BJ (cell line): Measurements from ENCODE around the gene ADNP2. TPM values are rescaled to one million over a fixed set of nuclear protein-coding genes. Genes with fewer than 3 reads are reported as not detected.

Experiments
- CTCF ChIA-PET: fragments of 350-600 bp; formaldehyde crosslinking; extraction: SDS; loops from one replicate; lab custom pipeline; 2021; ENCODE audit warnings: antibody characterized with exemption, inconsistent platforms; lab: Yijun Ruan, JAX
- POLR2A ChIA-PET: fragments of 300-600 bp; sonication (Branson Sonifier 250); formaldehyde crosslinking; extraction: SDS; loops from one replicate; lab custom pipeline; 2021; ENCODE audit warnings: antibody characterized with exemption; lab: Charles Lee
- DNase-seq: peaks from one replicate; pipeline ENCODE4 v3.0.0-alpha.2; 2011; ENCODE audit warnings: low read depth
- H3K27me3 ChIP-seq: 2 replicates; pipeline ENCODE4 v1.6.0; 2011; ENCODE audit warnings: low read length; ENCODE audit not compliant: control insufficient read depth, insufficient read depth
- H3K36me3 ChIP-seq: 2 replicates; pipeline ENCODE4 v1.5.1; 2011; ENCODE audit warnings: low read length; ENCODE audit not compliant: control insufficient read depth, insufficient read depth
- H3K4me3 ChIP-seq: 2 replicates; pipeline ENCODE4 v1.5.1; 2011; ENCODE audit warnings: low read depth, mild to moderate bottlenecking, control low read depth, low read length
- polyA plus RNA-seq: library from polyadenylated mRNA; depleted of rRNA; stranded (reverse); fragments of >200 nt; gene quantifications from 2 replicates; pipeline ENCODE4 v1.2.3, GENCODE V29; 2011
- TF ChIP-seq, protein P1 (sequence below): IDR thresholded peaks from 2 replicates; pipeline ENCODE4 v1.5.1; 2011; ENCODE audit warnings: low read depth, mild to moderate bottlenecking, control low read depth, inconsistent platforms, low read length, moderate library complexity; ENCODE audit not compliant: insufficient read depth

Gene ADNP2
- polyA plus RNA-seq, 1 experiment: 4.4 TPM

DNA sequence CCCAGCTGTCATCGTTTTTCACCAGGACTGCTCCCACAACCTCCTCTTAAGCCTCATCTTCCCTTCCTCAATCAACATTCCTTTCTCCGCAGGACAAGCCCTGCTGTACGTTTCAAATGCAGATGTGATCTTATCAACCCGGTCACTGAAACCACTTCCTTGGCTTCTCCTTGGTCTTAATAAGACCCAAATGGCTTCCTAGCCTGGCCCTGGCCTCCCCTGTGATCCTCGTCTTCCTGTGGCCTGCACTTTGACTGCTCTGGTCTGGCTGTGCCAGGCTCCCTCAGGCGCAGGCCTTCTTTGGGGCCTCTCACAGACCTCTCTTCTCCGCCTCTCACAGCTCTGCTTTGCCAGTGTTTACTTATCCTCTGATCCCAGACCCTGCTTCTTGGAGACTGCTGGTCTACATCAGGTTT lies 4.7 kb upstream of the ADNP2 start:
- no peak overlapping the region for H3K4me3 ChIP-seq
- no peaks in the 10 kb centered on the region for H3K36me3 ChIP-seq
- ChIA-PET CTCF (no interaction called here), POLR2A (no interaction called here)
- DNase-seq: no peak
- no peaks in the 10 kb centered on the region for H3K27me3 ChIP-seq
- TF ChIP-seq, protein P1, sequence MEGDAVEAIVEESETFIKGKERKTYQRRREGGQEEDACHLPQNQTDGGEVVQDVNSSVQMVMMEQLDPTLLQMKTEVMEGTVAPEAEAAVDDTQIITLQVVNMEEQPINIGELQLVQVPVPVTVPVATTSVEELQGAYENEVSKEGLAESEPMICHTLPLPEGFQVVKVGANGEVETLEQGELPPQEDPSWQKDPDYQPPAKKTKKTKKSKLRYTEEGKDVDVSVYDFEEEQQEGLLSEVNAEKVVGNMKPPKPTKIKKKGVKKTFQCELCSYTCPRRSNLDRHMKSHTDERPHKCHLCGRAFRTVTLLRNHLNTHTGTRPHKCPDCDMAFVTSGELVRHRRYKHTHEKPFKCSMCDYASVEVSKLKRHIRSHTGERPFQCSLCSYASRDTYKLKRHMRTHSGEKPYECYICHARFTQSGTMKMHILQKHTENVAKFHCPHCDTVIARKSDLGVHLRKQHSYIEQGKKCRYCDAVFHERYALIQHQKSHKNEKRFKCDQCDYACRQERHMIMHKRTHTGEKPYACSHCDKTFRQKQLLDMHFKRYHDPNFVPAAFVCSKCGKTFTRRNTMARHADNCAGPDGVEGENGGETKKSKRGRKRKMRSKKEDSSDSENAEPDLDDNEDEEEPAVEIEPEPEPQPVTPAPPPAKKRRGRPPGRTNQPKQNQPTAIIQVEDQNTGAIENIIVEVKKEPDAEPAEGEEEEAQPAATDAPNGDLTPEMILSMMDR: no peak

DNA sequence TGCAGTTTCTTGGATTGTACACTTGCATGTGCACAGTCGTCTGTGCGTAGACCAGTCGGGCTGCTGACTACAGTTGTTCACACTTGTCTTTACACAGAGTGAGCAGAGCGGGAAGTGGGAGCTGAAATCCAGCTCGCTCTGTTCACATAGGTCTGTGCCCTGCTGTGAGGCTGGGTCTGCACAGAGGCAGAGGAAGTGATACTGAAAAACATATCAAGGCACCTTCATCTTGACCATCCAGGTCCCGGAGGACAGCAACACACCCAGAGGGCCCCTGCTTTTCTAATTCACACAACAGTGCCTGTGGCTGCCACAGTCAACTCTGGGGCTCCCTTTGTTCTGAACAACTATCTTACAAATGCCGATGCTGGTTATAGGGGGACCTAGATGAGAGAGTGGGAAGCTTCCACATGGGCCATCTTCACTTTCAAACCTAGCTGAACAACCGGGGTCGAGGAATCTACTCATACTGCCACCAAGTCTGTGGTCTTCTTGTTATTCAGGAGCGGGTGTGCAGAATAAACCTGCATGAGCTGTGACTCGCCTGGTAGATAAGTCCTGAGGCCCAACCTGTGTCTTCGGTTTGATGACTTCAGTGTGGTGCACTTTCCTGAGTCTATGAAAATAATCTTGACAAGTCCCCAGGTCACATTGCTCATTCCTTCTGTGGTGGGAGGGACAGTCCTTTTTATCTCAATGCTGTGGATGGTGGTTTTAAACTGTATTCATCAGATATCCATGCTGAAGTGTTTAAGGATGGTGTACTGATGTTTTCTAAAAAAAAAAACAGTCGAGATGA lies 3.5 kb upstream of the ADNP2 start:
- TF ChIP-seq, protein P1: no peak
- H3K4me3 ChIP-seq: no peak overlapping the region
- H3K36me3 ChIP-seq: no peaks in the 10 kb centered on the region
- ChIA-PET POLR2A (no interaction called here), CTCF (interaction anchor here (0.6 to 1.5 kb wide), 2 partner anchors 17 to 63 kb away, joined by 4 read pairs; no protein-coding TSS in a partner anchor)
- no peak for DNase-seq
- no peaks in the 10 kb centered on the region for H3K27me3 ChIP-seq

DNA sequence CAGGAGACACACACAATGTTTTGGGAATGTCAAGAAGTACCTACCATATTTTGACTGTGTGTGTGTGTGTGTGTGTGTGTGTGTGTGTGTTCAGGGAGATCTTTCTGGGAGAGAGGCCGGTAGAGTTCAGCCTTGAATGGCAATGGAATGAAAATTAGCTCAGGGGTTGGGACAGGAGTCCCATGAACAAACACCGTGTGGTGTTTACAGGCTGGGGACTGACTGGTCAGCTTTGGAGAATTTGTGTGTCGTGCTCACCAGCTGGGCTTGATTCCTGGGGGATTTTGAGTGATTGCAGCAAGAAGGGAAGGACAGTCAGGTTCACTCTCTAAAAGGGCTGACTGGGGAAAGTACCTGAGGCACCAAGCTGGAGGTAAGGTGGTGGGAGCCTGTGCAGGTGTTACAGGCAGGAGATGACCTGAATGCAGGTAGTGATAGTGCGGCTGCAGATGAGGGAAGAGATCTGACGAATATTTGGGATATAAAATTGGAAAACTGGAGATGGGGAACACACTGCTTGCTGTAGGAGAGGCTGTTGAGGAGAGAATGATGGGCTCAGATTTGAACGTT lies 2.5 kb upstream of the ADNP2 start:
- TF ChIP-seq, protein P1: no peak
- ChIA-PET CTCF (interaction anchor here (0.6 to 1.5 kb wide), 2 partner anchors 18 to 62 kb away, joined by 4 read pairs; no protein-coding TSS in a partner anchor), POLR2A (no interaction called here)
- Histone ChIP-seq H3K4me3 (no peak overlapping the region), H3K27me3 (no peaks in the 10 kb centered on the region), H3K36me3 (no peaks in the 10 kb centered on the region)
- no peak for DNase-seq

DNA sequence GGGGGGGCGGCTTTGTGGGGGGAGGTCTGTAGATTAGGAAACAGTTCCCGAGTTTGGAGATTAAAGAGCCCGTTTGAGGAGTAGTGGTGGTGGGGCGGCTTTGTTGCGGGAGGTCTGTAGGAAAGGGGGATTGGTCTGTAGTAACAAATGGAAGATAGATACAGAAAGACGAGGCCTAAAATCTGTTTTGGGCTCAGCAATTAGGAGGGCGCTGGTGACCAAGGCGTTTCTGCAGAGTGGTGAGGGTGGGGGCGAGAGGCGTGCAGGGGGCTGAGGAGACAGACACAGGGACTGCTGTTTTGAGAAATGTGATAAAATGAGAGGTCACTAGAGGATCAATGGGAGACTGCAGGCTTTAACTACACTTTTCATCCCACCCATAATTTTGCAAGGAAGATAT lies 1.6 kb upstream of the ADNP2 start:
- H3K4me3 ChIP-seq: no peak overlapping the region
- TF ChIP-seq, protein P1: no peak

DNA sequence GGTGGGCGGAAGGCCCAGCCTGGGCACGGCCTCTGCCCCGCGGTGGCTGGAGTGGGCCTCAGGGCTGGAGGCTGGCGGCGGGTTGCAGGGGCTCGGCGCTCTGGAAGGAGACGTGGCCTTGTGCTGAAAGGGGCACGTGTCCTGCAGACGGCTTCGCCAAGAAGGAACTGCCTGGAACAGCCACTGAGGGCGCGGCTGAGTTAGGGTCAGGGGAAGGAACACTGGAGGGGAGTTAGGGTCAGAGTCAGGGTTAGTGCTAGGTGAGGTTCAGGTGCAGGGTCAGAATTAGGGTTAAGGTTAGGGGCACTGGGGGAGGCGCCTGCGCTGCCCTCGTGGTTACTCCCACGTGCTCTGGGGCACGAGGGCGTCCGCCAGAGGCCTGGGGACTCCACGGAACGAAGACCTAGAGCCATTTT lies 933 bp upstream of the ADNP2 start:
- POLR2A ChIA-PET: no interaction called here
- H3K36me3 ChIP-seq: no peaks in the 10 kb centered on the region
- TF ChIP-seq, protein P1: no peak
- no peak overlapping the region for H3K4me3 ChIP-seq
- CTCF ChIA-PET: no interaction called here
- H3K27me3 ChIP-seq: no peaks in the 10 kb centered on the region
- DNase-seq: no peak

More for the DNA sequence above, 1.6 kb upstream of the ADNP2 start:
- Histone ChIP-seq H3K36me3 (no peaks in the 10 kb centered on the region), H3K27me3 (no peaks in the 10 kb centered on the region)
- ChIA-PET POLR2A (no interaction called here), CTCF (no interaction called here)
- no peak for DNase-seq
